ENCODE data around the gene BSN. TPM values are rescaled to one million over a fixed set of nuclear protein-coding genes. Genes with fewer than 3 reads are reported as not detected.

The BSN gene
- total and polyA plus RNA-seq, 2 of the 4 experiments (the other 2 are of a cell fraction) = under 0.01 to 0.03 TPM

DNA sequence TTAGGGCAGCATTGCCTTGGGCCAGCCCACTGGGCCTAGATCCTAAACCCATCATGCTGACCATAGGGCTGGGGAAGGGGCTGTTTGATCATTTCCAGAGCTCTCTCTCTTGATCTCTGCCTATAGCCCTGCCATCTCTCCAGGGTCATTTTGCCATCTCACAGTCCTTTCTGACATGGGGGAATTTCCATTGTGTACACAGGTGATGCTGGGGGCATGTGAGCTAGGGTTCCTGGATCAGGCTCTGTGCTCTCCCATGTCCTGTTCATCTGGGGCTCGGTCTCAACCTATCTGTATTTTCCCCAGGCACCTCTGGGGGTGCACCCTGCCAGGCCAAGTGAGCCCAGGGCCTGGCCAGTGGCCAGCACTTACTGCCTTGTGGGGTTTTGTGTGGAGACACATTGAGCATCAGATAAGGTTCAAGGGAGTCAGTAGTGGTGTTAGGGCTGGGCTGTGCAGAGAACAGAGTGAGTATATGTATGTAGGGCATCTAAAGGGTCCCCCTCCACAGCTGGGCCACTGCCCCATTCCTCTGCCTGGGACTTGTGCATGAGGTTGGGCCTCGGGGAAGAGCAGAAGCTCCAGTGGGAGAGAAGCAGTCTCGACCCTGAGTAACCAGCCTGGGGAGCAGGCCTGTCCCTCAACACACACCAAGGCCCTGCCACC, 94.2 kb downstream of the BSN start:
- Histone ChIP-seq H3K14ac (replicated peaks; ENCODE audit: low read depth, low read length) (no peak overlapping the region), H2BK20ac (ENCODE audit: low read depth, low read length) (no peak overlapping the region), H3K9me3 (ENCODE audit: control insufficient read depth, insufficient read depth, low read length) (no peaks in the 10 kb centered on the region), H3K79me1 (ENCODE audit: low read depth in 1 of 2, low read length in 2 of 2) (no peaks in the 10 kb centered on the region), H4K5ac (ENCODE audit: low read depth, low read length) (no peak overlapping the region), H3K9me1 (ENCODE audit: insufficient read depth, low read length) (peaks cover 3% of the 10 kb centered on the region; the same call in 1 of the 2 replicates), H2BK120ac (ENCODE audit: low read depth, low read length) (no peak overlapping the region), H3K36me3 (ENCODE audit: control insufficient read depth, insufficient read depth, low read length) (no peaks in the 10 kb centered on the region), H2AFZ (replicated peaks; ENCODE audit: low read length, poor library complexity) (no peak overlapping the region), H4K8ac (ENCODE audit: low read depth in 2 of 2, low read length in 2 of 2) (no peak overlapping the region), H3K4ac (ENCODE audit: low read depth, low read length) (no peak overlapping the region), H3K18ac (ENCODE audit: low read depth, low read length) (no peak overlapping the region), H3K9ac (ENCODE audit: low read depth, low read length) (no peak overlapping the region), H2BK15ac (ENCODE audit: low read depth, low read length) (no peak overlapping the region), H3K4me1 (ENCODE audit: control insufficient read depth, insufficient read depth, low read length) (no peaks in the 10 kb centered on the region), H2BK5ac (ENCODE audit: low read depth, low read length, poor library complexity, severe bottlenecking) (no peak overlapping the region), H3K4me3 (ENCODE audit: insufficient read depth, low read depth, low read length) (no peak overlapping the region), H3K27ac (ENCODE audit: insufficient read depth, low read length) (no peak overlapping the region), H2AK9ac (replicated peaks; ENCODE audit: low read depth, low read length, poor library complexity) (no peak overlapping the region), H4K20me1 (ENCODE audit: insufficient read depth, low read length) (no peaks in the 10 kb centered on the region), H3K23ac (ENCODE audit: low read depth, low read length) (no peak overlapping the region), H2AK5ac (ENCODE audit: low read depth, low read length) (no peak overlapping the region), H3K56ac (ENCODE audit: extremely low read depth, insufficient read depth, low read length) (no peak overlapping the region), H4K91ac (ENCODE audit: insufficient read depth, low read depth, low read length) (no peak overlapping the region), H3K27me3 (ENCODE audit: control insufficient read depth, insufficient read depth, low read length) (peaks cover 30% of the 10 kb centered on the region), H3K4me2 (ENCODE audit: low read depth, low read length) (no peak overlapping the region)
- ATAC-seq (ENCODE audit: low read depth) (no peak), DNase-seq (no peak)
- TF ChIP-seq POLR2A (IDR thresholded peaks at IDR 0.05; ENCODE audit: low read depth, low read length) = no peak
- no peak for TF ChIP-seq CHD1 (IDR thresholded peaks at IDR 0.05; ENCODE audit: low read depth, low read length)
- no peak for TF ChIP-seq FOS (IDR thresholded peaks at IDR 0.05; ENCODE audit: low read depth, low read length)
- in situ Hi-C loops (cut with MboI; ENCODE audit: low sequenced_read_pairs) (no loop called here), dilution Hi-C loops (cut with HindIII; ENCODE audit: low sequenced_read_pairs, unreplicated experiment) (no loop called here), intact Hi-C loops (cut with micrococcal nuclease) (no loop called here)
- ChIA-PET POLR2A (ENCODE audit: unreplicated experiment) (no interaction called here), CTCF (no interaction called here)
- WGBS, 2 experiments (ENCODE audit: extremely low coverage in 2 of 2, insufficient read length in 1 of 2) = no CpG with 5 or more reads among the region's 3 CpGs
- no TSS peak for BruUV-seq (replicated peaks)

Measured in IMR-90 (cell line).